Liver (tissue), 9 donors: ENCODE measurements around the gene CDKL5. TPM values are rescaled to one million over a fixed set of nuclear protein-coding genes. Genes with fewer than 3 reads are reported as not detected.

Experiments used
- DNase-seq: peaks from one replicate; pipeline ENCODE4 v3.0.0-alpha.2; 2017; ENCODE audit warnings: low spot score
- H3K27ac ChIP-seq, 2 donors: one replicate each; pipeline ENCODE4 v1.7.0; 2013; ENCODE audit warnings: inconsistent platforms in 2 of 2, low read length in 2 of 2, control low read depth in 1 of 2, low read depth in 1 of 2, mild to moderate bottlenecking in 1 of 2
- H3K27me3 ChIP-seq, 4 donors: one replicate each; pipeline versions ENCODE4 v1.6.1 to v1.7.0; 2013; ENCODE audit warnings: low read length in 3 of 4, inconsistent platforms in 1 of 4, mild to moderate bottlenecking in 1 of 4, moderate library complexity in 1 of 4; ENCODE audit not compliant: control insufficient read depth in 4 of 4, insufficient read depth in 4 of 4
- H3K36me3 ChIP-seq, 4 donors: one replicate each; pipeline versions ENCODE4 v1.6.1 to v1.7.0; 2013; ENCODE audit warnings: low read length in 3 of 4, mild to moderate bottlenecking in 3 of 4, low read depth in 1 of 4, moderate library complexity in 1 of 4; ENCODE audit not compliant: control insufficient read depth in 4 of 4, insufficient read depth in 3 of 4
- H3K4me1 ChIP-seq, 4 donors: one replicate each; pipeline versions ENCODE4 v1.6.1 to v1.7.0; 2013; ENCODE audit warnings: low read length in 3 of 4, mild to moderate bottlenecking in 3 of 4, moderate library complexity in 1 of 4; ENCODE audit not compliant: control insufficient read depth in 4 of 4, insufficient read depth in 4 of 4
- H3K4me3 ChIP-seq, 3 donors: one replicate each; pipeline versions ENCODE4 v1.6.1 to v1.7.0; 2013; ENCODE audit warnings: low read length in 3 of 3, control low read depth in 1 of 3, low read depth in 1 of 3, mild to moderate bottlenecking in 1 of 3
- H3K9ac ChIP-seq, 2 donors: one replicate each; pipeline ENCODE4 v1.7.0; 2013; ENCODE audit warnings: low read length in 2 of 2, mild to moderate bottlenecking in 2 of 2, moderate library complexity in 2 of 2, control low read depth in 1 of 2, low read depth in 1 of 2
- H3K9me3 ChIP-seq, 4 donors: one replicate each; pipeline versions ENCODE4 v1.6.1 to v1.7.0; 2013; ENCODE audit warnings: low read length in 3 of 4; ENCODE audit not compliant: control insufficient read depth in 4 of 4
- EGR1 ChIP-seq, 2 donors: IDR thresholded peaks; 2 replicates each; pipeline ENCODE4 v1.6.1; 2016 to 2018; ENCODE audit warnings: antibody characterized with exemption in 2 of 2, low read depth in 2 of 2
- FOXA2 ChIP-seq: IDR thresholded peaks from 2 replicates; pipeline ENCODE4 v1.6.1; 2016; ENCODE audit warnings: antibody characterized with exemption
- GABPA ChIP-seq, 2 donors: IDR thresholded peaks in 1 of 2; conservative IDR thresholded peaks in 1 of 2; 2 replicates each; pipeline ENCODE4 v1.6.1; 2016; ENCODE audit warnings: antibody characterized with exemption in 2 of 2, mild to moderate bottlenecking in 1 of 2, moderate library complexity in 1 of 2
- HNF4A ChIP-seq, 2 donors: conservative IDR thresholded peaks; 2 replicates each; pipeline ENCODE4 v1.6.1; 2016; ENCODE audit warnings: antibody characterized with exemption in 2 of 2, mild to moderate bottlenecking in 2 of 2
- HNF4G ChIP-seq: IDR thresholded peaks from 2 replicates; pipeline ENCODE4 v1.6.1; 2016; ENCODE audit warnings: antibody characterized with exemption
- JUND ChIP-seq, 2 donors: IDR thresholded peaks; 2 replicates each; pipeline ENCODE4 v1.6.1; 2016; ENCODE audit warnings: antibody characterized with exemption in 2 of 2
- RXRA ChIP-seq, 2 donors: IDR thresholded peaks; 2 replicates each; pipeline ENCODE4 v1.6.1; 2017 to 2018; ENCODE audit warnings: antibody characterized with exemption in 2 of 2, mild to moderate bottlenecking in 1 of 2
- SP1 ChIP-seq: IDR thresholded peaks from 2 replicates; pipeline ENCODE4 v1.6.1; 2018; ENCODE audit warnings: antibody characterized with exemption, mild to moderate bottlenecking
- TAF1 ChIP-seq: conservative IDR thresholded peaks from 2 replicates; pipeline ENCODE4 v1.6.1; 2016; ENCODE audit warnings: antibody characterized with exemption, mild to moderate bottlenecking
- YY1 ChIP-seq: IDR thresholded peaks from 2 replicates; pipeline ENCODE4 v1.6.1; 2016; ENCODE audit warnings: antibody characterized with exemption, mild to moderate bottlenecking
- WGBS: extraction: QIAGEN DNeasy Blood & Tissue Kit; methylation state at CpG from one replicate; pipeline ENCODE4 v1.1.7; 2013; 5-methylcytosine and 5-hydroxymethylcytosine counted together
- polyA plus RNA-seq, 2 donors: library from polyadenylated mRNA; stranded (reverse) in 1 of 2; unstranded in 1 of 2; fragments of 200-250 nt in 1 of 2; fragments of >200 nt in 1 of 2; fragmentation: Nextera tagmentation in 1 of 2; extraction: Ambion mirVana in 1 of 2; gene quantifications; one replicate each; pipeline versions ENCODE4 v1.2.1 to v1.2.3, GENCODE V29; 2013 to 2015
- total RNA-seq, 2 donors: library from RNA; depleted of rRNA; stranded (reverse); fragments of >200 nt; gene quantifications; one replicate each; pipeline ENCODE4 v1.2.3, GENCODE V29; 2014
- TF ChIP-seq, protein P1 (sequence below): IDR thresholded peaks from 2 replicates; pipeline ENCODE4 v1.6.1; 2016; ENCODE audit warnings: antibody characterized with exemption
- TF ChIP-seq, protein P2 (sequence below): IDR thresholded peaks from 2 replicates; pipeline ENCODE4 v1.6.1; 2016; ENCODE audit warnings: antibody characterized with exemption
- TF ChIP-seq, protein P3 (sequence below): IDR thresholded peaks from 2 replicates; pipeline ENCODE4 v1.6.1; 2016; ENCODE audit warnings: antibody characterized with exemption, mild to moderate bottlenecking
- TF ChIP-seq, protein P4 (sequence below): IDR thresholded peaks from 2 replicates; pipeline ENCODE4 v1.6.1; 2016; ENCODE audit warnings: antibody characterized with exemption
- donor health status: healthy.
- donor health status: healthy.
- donor health status: healthy.
- donor health status: healthy.
- donor health status: healthy.

CDKL5 gene
- total and polyA plus RNA-seq, 4 donors, result 0.59 to 3.3 (median 2.0) TPM

DNA sequence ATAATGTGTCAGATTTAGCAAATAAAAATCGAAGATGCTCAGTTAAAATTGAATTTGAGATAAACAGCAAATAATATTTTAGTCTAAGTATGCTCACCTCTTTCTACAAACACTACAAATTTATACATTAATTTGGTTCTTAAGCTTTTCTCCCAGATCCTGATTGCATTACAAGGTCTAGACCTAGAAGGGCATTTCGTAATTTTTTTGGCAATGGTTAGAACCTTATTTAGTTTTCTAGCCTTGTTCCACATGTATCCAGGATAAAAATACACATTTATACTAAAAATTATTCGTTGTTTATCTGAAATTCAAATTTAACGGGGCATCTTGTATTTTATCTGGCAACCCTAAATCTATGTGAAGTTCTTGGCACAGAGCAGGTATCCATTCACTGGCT is 2.5 kb upstream of the CDKL5 start (continued):
- TF ChIP-seq, protein P1, sequence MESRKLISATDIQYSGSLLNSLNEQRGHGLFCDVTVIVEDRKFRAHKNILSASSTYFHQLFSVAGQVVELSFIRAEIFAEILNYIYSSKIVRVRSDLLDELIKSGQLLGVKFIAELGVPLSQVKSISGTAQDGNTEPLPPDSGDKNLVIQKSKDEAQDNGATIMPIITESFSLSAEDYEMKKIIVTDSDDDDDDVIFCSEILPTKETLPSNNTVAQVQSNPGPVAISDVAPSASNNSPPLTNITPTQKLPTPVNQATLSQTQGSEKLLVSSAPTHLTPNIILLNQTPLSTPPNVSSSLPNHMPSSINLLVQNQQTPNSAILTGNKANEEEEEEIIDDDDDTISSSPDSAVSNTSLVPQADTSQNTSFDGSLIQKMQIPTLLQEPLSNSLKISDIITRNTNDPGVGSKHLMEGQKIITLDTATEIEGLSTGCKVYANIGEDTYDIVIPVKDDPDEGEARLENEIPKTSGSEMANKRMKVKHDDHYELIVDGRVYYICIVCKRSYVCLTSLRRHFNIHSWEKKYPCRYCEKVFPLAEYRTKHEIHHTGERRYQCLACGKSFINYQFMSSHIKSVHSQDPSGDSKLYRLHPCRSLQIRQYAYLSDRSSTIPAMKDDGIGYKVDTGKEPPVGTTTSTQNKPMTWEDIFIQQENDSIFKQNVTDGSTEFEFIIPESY, result no peak
- TF ChIP-seq HNF4A (conservative IDR thresholded peaks at IDR 0.05) (no peak), SP1 (no peak), GABPA (IDR thresholded peaks at IDR 0.05 in 1 of 2, conservative IDR thresholded peaks at IDR 0.05 in 1 of 2) (no peak), FOXA2 (no peak), RXRA (IDR thresholded peaks at IDR 0.05) (no peak)

DNA sequence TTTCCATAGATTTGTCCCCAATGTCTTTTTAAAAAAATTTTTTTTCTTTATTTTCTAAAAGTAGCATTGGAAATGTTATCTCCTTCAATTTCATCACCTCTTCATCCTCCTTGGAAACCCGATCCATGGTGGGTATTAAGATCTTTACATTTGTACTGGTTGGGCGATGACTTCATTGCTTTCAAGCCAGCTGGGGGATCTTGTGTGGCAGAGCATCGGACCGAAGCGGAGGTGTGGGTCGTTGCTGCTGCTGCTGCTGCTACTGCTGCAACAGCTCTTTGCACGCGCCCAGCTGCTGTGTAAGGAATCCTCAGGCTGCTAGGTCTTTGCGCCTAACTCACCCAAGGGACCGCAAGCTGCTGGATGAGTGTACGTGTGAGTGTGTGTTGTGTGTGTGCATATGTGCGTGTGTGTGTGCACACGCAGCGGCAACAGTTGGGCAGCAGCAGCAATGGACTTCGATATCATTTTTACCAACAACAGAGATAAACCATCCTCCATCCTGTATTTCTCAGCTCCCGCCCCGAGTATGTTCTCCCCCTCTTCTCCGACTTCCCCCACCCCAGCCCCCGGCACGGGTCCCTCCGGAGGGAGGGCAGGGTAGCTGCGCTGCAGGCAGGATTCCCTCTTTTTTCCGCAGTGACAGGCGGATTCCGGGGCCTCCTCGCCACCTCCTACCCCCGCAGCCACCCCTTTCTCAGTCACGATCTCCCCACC is 768 bp upstream of the CDKL5 start:
- WGBS, result 0% methylated on average over 28 of the region's 28 CpGs
- Histone ChIP-seq H3K9ac (no peak overlapping the region), H3K36me3 (no peaks in the 10 kb centered on the region), H3K9me3 (no peaks in the 10 kb centered on the region), H3K4me1 (peaks cover 0 to 11% (median 4%) of the 10 kb centered on the region in 4 donors), H3K4me3 (peak overlapping the region; percentile 63 to 68 (median 68)), H3K27me3 (no peaks in the 10 kb centered on the region), H3K27ac (no peak overlapping the region)
- TF ChIP-seq HNF4G, result no peak
- TF ChIP-seq YY1, result no peak
- TF ChIP-seq HNF4A (conservative IDR thresholded peaks at IDR 0.05), result no peak
- no peak for DNase-seq

DNA sequence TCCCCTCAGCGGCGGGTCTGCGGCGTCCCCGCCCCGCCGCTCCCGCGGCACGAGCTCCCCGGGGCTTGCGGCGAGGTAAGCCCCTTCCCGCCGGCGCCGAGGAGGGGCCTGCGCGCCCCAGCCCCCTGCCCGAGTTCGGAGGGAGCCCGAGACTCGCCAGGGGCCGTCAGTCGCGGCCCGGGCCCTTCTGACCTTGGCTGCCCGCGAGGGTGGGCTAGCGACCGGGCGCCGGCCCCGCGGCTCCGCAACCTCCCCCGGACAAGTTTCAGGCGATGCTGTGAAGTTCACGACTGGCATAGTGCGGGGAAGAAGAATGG is 554 bp downstream of the CDKL5 start:
- H3K9ac ChIP-seq, result no peak overlapping the region
- H3K36me3 ChIP-seq, result no peaks in the 10 kb centered on the region
- H3K4me1 ChIP-seq, result peaks cover 0 to 11% (median 4%) of the 10 kb centered on the region in 4 donors
- peak overlapping the region in 1 of 2 donors; percentile 63 for H3K27ac ChIP-seq
- no peaks in the 10 kb centered on the region for H3K9me3 ChIP-seq
- 0% methylated on average over 38 of the region's 40 CpGs for WGBS
- TF ChIP-seq HNF4A (conservative IDR thresholded peaks at IDR 0.05), result no peak
- no peak for TF ChIP-seq RXRA (IDR thresholded peaks at IDR 0.05)
- TF ChIP-seq, protein P1, result no peak
- TF ChIP-seq, protein P2, sequence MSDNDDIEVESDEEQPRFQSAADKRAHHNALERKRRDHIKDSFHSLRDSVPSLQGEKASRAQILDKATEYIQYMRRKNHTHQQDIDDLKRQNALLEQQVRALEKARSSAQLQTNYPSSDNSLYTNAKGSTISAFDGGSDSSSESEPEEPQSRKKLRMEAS, result no peak
- TF ChIP-seq YY1, result no peak
- DNase-seq, result no peak
- no peaks in the 10 kb centered on the region for H3K27me3 ChIP-seq
- H3K4me3 ChIP-seq, result peak overlapping the region; percentile 35 to 90 (median 70)

DNA sequence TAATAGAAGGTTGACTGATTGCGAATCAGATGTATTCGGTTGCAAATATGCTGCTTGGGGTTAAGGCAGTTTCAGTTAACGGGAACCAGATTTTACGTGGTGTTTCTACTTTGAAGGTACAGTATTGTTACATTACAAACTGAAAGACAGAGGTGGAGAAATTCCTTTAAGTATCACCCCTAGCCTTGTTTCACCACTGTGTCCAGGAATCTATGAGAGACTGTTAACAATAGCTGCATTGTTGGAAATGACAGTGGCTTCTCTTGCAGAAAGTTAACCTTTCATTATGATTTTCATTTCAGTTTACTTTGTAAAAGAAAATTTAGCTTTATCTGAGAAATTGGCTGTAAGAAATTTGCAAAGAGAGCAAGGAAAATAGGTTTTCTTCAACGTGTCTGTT is 2.6 kb downstream of the CDKL5 start:
- H3K4me1 ChIP-seq, result peaks cover 0 to 11% (median 4%) of the 10 kb centered on the region in 4 donors
- WGBS, result 84% methylated on average over 5 of the region's 5 CpGs

More for the DNA sequence above, 2.6 kb downstream of the CDKL5 start:
- no peaks in the 10 kb centered on the region for H3K27me3 ChIP-seq
- H3K9me3 ChIP-seq, result no peaks in the 10 kb centered on the region
- TF ChIP-seq JUND (IDR thresholded peaks at IDR 0.05), result no peak
- TF ChIP-seq, protein P2, result no peak
- TF ChIP-seq, protein P3, sequence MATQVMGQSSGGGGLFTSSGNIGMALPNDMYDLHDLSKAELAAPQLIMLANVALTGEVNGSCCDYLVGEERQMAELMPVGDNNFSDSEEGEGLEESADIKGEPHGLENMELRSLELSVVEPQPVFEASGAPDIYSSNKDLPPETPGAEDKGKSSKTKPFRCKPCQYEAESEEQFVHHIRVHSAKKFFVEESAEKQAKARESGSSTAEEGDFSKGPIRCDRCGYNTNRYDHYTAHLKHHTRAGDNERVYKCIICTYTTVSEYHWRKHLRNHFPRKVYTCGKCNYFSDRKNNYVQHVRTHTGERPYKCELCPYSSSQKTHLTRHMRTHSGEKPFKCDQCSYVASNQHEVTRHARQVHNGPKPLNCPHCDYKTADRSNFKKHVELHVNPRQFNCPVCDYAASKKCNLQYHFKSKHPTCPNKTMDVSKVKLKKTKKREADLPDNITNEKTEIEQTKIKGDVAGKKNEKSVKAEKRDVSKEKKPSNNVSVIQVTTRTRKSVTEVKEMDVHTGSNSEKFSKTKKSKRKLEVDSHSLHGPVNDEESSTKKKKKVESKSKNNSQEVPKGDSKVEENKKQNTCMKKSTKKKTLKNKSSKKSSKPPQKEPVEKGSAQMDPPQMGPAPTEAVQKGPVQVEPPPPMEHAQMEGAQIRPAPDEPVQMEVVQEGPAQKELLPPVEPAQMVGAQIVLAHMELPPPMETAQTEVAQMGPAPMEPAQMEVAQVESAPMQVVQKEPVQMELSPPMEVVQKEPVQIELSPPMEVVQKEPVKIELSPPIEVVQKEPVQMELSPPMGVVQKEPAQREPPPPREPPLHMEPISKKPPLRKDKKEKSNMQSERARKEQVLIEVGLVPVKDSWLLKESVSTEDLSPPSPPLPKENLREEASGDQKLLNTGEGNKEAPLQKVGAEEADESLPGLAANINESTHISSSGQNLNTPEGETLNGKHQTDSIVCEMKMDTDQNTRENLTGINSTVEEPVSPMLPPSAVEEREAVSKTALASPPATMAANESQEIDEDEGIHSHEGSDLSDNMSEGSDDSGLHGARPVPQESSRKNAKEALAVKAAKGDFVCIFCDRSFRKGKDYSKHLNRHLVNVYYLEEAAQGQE, result no peak
- no peak for TF ChIP-seq YY1
- TF ChIP-seq EGR1 (IDR thresholded peaks at IDR 0.05; ENCODE audit: low read depth in 2 of 2), result no peak
- TF ChIP-seq, protein P4, sequence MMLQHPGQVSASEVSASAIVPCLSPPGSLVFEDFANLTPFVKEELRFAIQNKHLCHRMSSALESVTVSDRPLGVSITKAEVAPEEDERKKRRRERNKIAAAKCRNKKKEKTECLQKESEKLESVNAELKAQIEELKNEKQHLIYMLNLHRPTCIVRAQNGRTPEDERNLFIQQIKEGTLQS, result no peak
- no peak for TF ChIP-seq GABPA (IDR thresholded peaks at IDR 0.05 in 1 of 2, conservative IDR thresholded peaks at IDR 0.05 in 1 of 2)
- no peak for TF ChIP-seq FOXA2
- no peak for TF ChIP-seq TAF1
- no peak overlapping the region for H3K9ac ChIP-seq
- DNase-seq, result no peak
- H3K27ac ChIP-seq, result no peak overlapping the region
- H3K4me3 ChIP-seq, result no peak overlapping the region
- no peaks in the 10 kb centered on the region for H3K36me3 ChIP-seq
